HepG2 (cell line): ENCODE results near the gene LOXL4. TPM values are rescaled to one million over a fixed set of nuclear protein-coding genes. Genes with fewer than 3 reads are reported as not detected.

Experiments
- ARID4A ChIP-seq: sonication (generic); formaldehyde crosslinking; IDR thresholded peaks from 2 replicates; pipeline ENCODE4 v1.5.0; 2020; ENCODE audit warnings: mild to moderate bottlenecking, missing genetic modification reagents, borderline replicate concordance
- CEBPB ChIP-seq: IDR thresholded peaks from 2 replicates; pipeline ENCODE4 v1.6.1; 2011; ENCODE audit warnings: low read depth, low read length, improper control_type of control experiment, borderline replicate concordance
- HOXA7 ChIP-seq: sonication (generic); formaldehyde crosslinking; IDR thresholded peaks from 2 replicates; pipeline ENCODE4 v1.8.1; 2022; ENCODE audit warnings: mild to moderate bottlenecking, missing genetic modification reagents, moderate library complexity
- KDM5A ChIP-seq: fragments of 200-600 bp; sonication (generic); IDR thresholded peaks from 2 replicates; pipeline ENCODE4 v1.7.0; 2018; ENCODE audit warnings: antibody characterized with exemption, mild to moderate bottlenecking, low read length, borderline replicate concordance
- KLF11 ChIP-seq: IDR thresholded peaks from 2 replicates; pipeline ENCODE4 v1.6.1; 2016; ENCODE audit warnings: missing compliant biosample characterization
- KLF16 ChIP-seq, 2 experiments: sonication (generic) in 1 of 2; formaldehyde crosslinking in 1 of 2; IDR thresholded peaks; 2 replicates each; pipeline versions ENCODE4 v1.6.1 to v1.8.0; 2016 to 2023; ENCODE audit warnings: missing genetic modification reagents in 2 of 2, missing compliant biosample characterization in 1 of 2
- LBX2 ChIP-seq: sonication (generic); formaldehyde crosslinking; IDR thresholded peaks from 2 replicates; pipeline ENCODE4 v1.5.0; 2020; ENCODE audit warnings: missing genetic modification reagents, mild to moderate bottlenecking, borderline replicate concordance
- MEF2D ChIP-seq: sonication (generic); formaldehyde crosslinking; IDR thresholded peaks from 2 replicates; pipeline ENCODE4 v1.5.1; 2020; ENCODE audit warnings: mild to moderate bottlenecking, missing genetic modification reagents
- NCOA2 ChIP-seq: sonication (generic); formaldehyde crosslinking; IDR thresholded peaks from 2 replicates; pipeline ENCODE4 v1.8.0; 2022; ENCODE audit warnings: inconsistent platforms
- SOX6 ChIP-seq, 2 experiments: fragments of 450-650 bp in 1 of 2; sonication (generic) in 1 of 2; formaldehyde crosslinking in 1 of 2; IDR thresholded peaks; 2 replicates each; pipeline versions ENCODE4 v1.4.0 to v1.6.1; 2017 to 2020; ENCODE audit warnings: antibody characterized with exemption in 1 of 2, mild to moderate bottlenecking in 1 of 2, missing genetic modification reagents in 1 of 2
- STAG1 ChIP-seq: sonication (generic); formaldehyde crosslinking; IDR thresholded peaks from 2 replicates; pipeline ENCODE4 v1.4.0; 2020; ENCODE audit warnings: missing genetic modification reagents
- XBP1 ChIP-seq: sonication (generic); formaldehyde crosslinking; IDR thresholded peaks from 2 replicates; pipeline ENCODE4 v1.5.0; 2020; ENCODE audit warnings: missing genetic modification reagents
- ZBTB44 ChIP-seq: sonication (generic); formaldehyde crosslinking; IDR thresholded peaks from 2 replicates; pipeline ENCODE4 v1.4.0; 2020; ENCODE audit warnings: missing genetic modification reagents
- ZFP36L2 ChIP-seq: sonication (generic); formaldehyde crosslinking; IDR thresholded peaks from 2 replicates; pipeline ENCODE4 v1.4.0; 2020; ENCODE audit warnings: missing genetic modification reagents
- ZFP82 ChIP-seq: sonication (generic); formaldehyde crosslinking; IDR thresholded peaks from 2 replicates; pipeline ENCODE4 v1.5.1; 2020; ENCODE audit warnings: mild to moderate bottlenecking, missing genetic modification reagents, borderline replicate concordance
- ZKSCAN5 ChIP-seq: sonication (generic); formaldehyde crosslinking; IDR thresholded peaks from 2 replicates; pipeline ENCODE4 v1.5.1; 2020; ENCODE audit warnings: mild to moderate bottlenecking, missing genetic modification reagents
- ZNF274 ChIP-seq: sonication (generic); formaldehyde crosslinking; IDR thresholded peaks from 2 replicates; pipeline ENCODE4 v1.5.1; 2020; ENCODE audit warnings: mild to moderate bottlenecking, missing genetic modification reagents
- ZNF350 ChIP-seq: sonication (generic); formaldehyde crosslinking; IDR thresholded peaks from 2 replicates; pipeline ENCODE4 v1.4.0; 2020; ENCODE audit warnings: mild to moderate bottlenecking, low read depth, missing genetic modification reagents, borderline replicate concordance
- ZNF431 ChIP-seq: sonication (generic); formaldehyde crosslinking; IDR thresholded peaks from 2 replicates; pipeline ENCODE4 v1.9.0; 2022; ENCODE audit warnings: missing genetic modification reagents, low read depth, mild to moderate bottlenecking, borderline replicate concordance
- ZNF800 ChIP-seq: sonication (generic); formaldehyde crosslinking; IDR thresholded peaks from 2 replicates; pipeline ENCODE4 v1.4.0; 2020; ENCODE audit warnings: missing genetic modification reagents
- polyA plus RNA-seq, 8 experiments: library from polyadenylated mRNA; depleted of rRNA in 3 of 8; stranded (reverse) in 7 of 8; unstranded in 1 of 8; fragments of >200 nt; fragmentation: Illumina TruSeq in 4 of 8; extraction: Trizol in 4 of 8; gene quantifications; 2 replicates each; pipeline versions ENCODE4 v1.2.1 to v1.2.3, GENCODE V29; 2011 to 2016; ENCODE audit warnings: low read depth in 4 of 8, missing spikeins in 1 of 8, mixed read lengths in 1 of 8; ENCODE audit not compliant: insufficient read depth in 1 of 8
- total RNA-seq, 5 experiments: library from RNA; depleted of rRNA; stranded (reverse); fragments of >200 nt; fragmentation: Illumina TruSeq; extraction: Trizol; gene quantifications; 2 replicates each; pipeline ENCODE4 v1.2.3, GENCODE V29; 2016; ENCODE audit warnings: low read depth in 1 of 5

The LOXL4 gene
- total and polyA plus RNA-seq, 2 of the 13 experiments (the other 11 are each of a cell fraction or from before 2014, with no cell fraction given) = 8.8 to 21.1 TPM

GRCh38 chr10:98309366-98310355, 41.7 kb upstream of the LOXL4 start (continued):
- TF ChIP-seq ZNF800 (CRISPR knock-in tag) = no peak
- TF ChIP-seq ZNF274 (CRISPR knock-in tag) = no peak
- TF ChIP-seq ZBTB44 (CRISPR knock-in tag) = no peak
- TF ChIP-seq KLF16 (CRISPR knock-in tag; IDR thresholded peaks at IDR 0.05) = no peak
- no peak for TF ChIP-seq CEBPB
- no peak for TF ChIP-seq SOX6 (IDR thresholded peaks at IDR 0.05)
- 0 out of 2 replicates have a peak, but pooled peaks have one; percentile 32 for TF ChIP-seq SOX6 (CRISPR knock-in tag; IDR thresholded peaks at IDR 0.05)
- no peak for TF ChIP-seq MEF2D (CRISPR knock-in tag)
- no peak for TF ChIP-seq KDM5A
- no peak for TF ChIP-seq HOXA7 (CRISPR knock-in tag)
- no peak for TF ChIP-seq ARID4A (CRISPR knock-in tag)
- no peak for TF ChIP-seq ZFP82 (CRISPR knock-in tag)
- TF ChIP-seq NCOA2 (CRISPR knock-in tag) = no peak
- no peak for TF ChIP-seq ZKSCAN5 (CRISPR knock-in tag)
- TF ChIP-seq STAG1 (CRISPR knock-in tag) = peak; percentile 97
- no peak for TF ChIP-seq XBP1 (CRISPR knock-in tag)
- peak; percentile 49; the same call in 1 of the 2 replicates for TF ChIP-seq ZNF350 (CRISPR knock-in tag)
- TF ChIP-seq ZFP36L2 (CRISPR knock-in tag) = no peak
- no peak for TF ChIP-seq ZNF431 (CRISPR knock-in tag)
- TF ChIP-seq KLF11 (CRISPR knock-in tag) = no peak
- no peak for TF ChIP-seq LBX2 (CRISPR knock-in tag)
